GM18505 (cell line): Measurements from ENCODE around the gene THPO.
A peak's percentile ranks its signal among the peaks of the same experiment; 100 is the strongest.
"Not testable (repeated sequence)": the region's sequence is repeated elsewhere in the genome, so short reads cannot be mapped to it uniquely, and the experiment has no call there.

Experiments used
- ATAC-seq: cut with Tn5 transposase; IDR thresholded peaks from one replicate; pipeline ENCODE4 v1.9.1; 2021; ENCODE audit not compliant: unreplicated experiment
- POLR2A ChIP-seq: IDR thresholded peaks from 4 replicates; pipeline ENCODE4 v1.6.1; 2011; ENCODE audit warnings: borderline replicate concordance; ENCODE audit not compliant: insufficient read depth, insufficient read length; ENCODE audit errors: extremely low read depth

THPO gene

GRCh38 chr3:184345317-184346144 is 32.5 kb downstream of the THPO start:
- no peak for ATAC-seq
- no peak for TF ChIP-seq POLR2A

DNA sequence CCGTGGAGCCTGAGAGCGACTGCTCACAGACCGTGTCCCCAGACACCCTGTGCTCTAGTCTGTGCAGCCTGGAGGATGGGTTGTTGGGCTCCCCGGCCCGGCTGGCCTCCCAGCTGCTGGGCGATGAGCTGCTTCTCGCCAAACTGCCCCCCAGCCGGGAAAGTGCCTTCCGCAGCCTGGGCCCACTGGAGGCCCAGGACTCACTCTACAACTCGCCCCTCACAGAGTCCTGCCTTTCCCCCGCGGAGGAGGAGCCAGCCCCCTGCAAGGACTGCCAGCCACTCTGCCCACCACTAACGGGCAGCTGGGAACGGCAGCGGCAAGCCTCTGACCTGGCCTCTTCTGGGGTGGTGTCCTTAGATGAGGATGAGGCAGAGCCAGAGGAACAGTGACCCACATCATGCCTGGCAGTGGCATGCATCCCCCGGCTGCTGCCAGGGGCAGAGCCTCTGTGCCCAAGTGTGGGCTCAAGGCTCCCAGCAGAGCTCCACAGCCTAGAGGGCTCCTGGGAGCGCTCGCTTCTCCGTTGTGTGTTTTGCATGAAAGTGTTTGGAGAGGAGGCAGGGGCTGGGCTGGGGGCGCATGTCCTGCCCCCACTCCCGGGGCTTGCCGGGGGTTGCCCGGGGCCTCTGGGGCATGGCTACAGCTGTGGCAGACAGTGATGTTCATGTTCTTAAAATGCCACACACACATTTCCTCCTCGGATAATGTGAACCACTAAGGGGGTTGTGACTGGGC is 33.3 kb downstream of the THPO start:
- no peak for TF ChIP-seq POLR2A
- no peak for ATAC-seq

DNA sequence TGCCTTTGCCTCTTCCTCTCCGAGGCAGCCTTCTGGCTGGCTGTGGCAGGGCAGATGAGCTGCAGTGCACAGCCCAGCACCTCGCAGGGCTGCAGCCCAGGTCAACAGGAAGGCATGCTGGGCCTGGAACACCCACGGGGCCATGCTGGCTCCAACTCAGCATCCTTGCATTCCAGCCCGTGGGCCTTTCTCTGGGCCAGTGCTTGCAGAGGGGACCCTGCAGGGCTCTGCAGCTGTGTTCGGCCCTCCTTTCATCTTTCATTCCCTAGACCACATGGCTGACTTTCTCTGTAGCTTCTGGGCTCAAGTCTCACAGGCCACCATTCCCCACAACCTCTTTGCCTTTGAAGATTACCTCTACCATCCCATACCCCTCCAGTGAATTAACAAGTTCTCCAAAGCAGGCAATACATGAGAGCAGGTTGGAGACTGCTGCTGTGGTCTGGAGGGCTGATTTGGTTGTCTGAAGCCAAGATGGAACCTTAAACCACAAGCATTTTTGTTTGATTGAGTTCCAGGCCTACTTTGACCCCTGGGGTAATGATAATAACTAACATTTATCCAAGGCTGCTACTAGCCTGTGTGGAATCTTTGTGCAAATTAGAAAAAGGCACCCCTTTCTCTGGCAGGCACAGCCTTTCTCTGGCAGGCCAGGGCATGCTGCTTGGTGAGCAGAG is 34.7 kb downstream of the THPO start:
- no peak for ATAC-seq
- no peak for TF ChIP-seq POLR2A

DNA sequence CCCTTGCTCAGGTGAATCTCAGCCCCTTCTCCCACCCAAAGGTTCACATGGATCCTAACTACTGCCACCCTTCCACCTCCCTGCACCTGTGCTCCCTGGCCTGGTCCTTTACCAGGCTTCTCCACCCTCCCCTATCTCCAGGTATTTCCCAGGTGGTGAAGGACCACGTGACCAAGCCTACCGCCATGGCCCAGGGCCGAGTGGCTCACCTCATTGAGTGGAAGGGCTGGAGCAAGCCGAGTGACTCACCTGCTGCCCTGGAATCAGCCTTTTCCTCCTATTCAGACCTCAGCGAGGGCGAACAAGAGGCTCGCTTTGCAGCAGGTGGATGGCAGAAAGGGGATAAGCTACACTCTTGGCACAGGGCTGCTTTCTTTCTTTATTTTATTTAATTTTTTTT is 36.1 kb downstream of the THPO start:
- no peak for ATAC-seq
- no peak for TF ChIP-seq POLR2A

- not testable (repeated sequence) for ATAC-seq
Observed at GRCh38 chr3:184339451-184340135, 38.4 kb downstream of the THPO start.

GRCh38 chr3:184339001-184339400 is 39.0 kb downstream of the THPO start:
- TF ChIP-seq POLR2A = no peak
- no peak for ATAC-seq

DNA sequence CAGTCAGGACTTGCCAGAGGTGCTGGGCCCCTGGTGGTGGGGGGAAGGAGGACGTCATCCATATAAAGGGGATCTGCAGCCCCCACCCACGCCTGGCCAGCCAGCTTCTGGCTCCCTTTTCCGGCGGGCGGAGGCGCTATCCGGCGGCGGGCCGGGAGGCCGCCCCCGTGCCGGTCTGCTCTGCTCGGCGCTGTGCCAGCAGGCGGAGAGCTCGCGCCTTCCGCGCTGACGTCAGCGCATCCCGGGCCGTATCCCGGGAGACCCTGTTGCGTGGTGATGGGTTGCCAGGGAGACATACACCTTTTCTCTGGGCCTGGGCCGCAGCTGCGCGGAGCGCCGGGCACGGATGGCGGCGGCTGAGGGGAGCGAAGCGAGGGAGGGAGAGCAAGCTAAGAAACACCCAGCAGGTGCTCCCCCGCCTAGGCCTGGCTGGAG is 39.5 kb downstream of the THPO start:
- ATAC-seq = no peak

GRCh38 chr3:184337981-184338380 is 40.0 kb downstream of the THPO start:
- ATAC-seq = no peak
- no peak for TF ChIP-seq POLR2A

More for the DNA sequence above, 39.5 kb downstream of the THPO start:
- TF ChIP-seq POLR2A = no peak

DNA sequence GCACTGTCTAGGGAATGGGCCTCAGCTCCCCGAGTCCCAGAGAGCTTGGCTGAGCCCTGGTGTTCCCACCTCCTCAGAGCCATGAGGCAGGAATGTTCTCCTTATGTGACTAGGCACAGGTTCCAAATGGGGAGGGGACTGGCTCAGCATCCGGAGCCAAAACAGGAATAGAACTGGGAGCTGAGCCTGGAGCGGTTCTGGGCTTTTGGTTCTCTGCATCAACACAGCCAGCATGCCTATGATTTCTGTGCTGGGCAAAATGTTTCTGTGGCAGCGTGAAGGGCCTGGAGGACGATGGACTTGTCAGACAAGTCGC is 40.6 kb downstream of the THPO start, which contains the start of gene FAM131A:
FAM131A (plus strand) TSS at position 202 of the 316 bp plus-strand sequence; CDS start at position 233, 31 bp downstream.
- TF ChIP-seq POLR2A = no peak
- no peak for ATAC-seq

DNA sequence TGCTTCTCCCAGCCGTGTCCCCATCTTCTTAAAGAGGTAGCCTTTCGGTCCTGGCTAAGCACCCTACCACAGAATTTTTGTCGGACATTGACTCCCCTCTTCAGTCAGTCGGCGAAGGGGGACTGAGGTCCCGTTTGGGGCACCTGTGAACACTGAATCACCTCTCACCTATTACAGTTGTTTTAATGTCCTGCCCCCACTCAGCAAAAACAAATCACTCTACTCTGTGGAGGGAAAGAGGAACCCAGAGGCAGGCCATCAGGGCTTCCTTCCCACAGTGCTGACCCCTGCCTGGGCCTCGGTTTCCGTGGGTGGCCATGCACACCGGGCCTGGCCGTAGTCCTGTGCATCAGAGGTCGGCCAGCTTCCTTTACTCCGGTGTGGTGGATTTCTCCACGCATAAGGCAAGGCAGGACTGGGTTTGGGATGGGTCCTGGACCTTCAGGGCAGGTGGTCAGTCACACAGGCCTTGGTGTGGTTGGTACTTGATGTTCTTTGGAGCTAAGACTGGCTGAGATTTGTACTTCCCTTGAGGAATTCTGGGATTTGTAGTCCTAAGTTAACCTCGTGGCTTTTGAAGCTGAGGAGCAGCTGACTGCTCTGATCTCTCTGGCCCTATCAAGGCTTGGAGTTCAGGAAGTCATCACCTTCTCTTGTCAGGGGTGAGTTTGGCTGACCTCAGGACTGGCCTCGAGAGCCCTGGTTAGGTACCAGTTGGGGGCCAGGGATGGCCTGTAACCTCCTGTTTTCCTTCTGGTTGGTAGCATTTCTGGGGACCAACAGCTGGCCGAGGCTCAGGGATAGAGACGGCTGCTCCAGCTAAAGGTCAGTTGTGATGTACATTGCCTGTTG is 41.2 kb downstream of the THPO start:
- no peak for TF ChIP-seq POLR2A
- no peak for ATAC-seq

DNA sequence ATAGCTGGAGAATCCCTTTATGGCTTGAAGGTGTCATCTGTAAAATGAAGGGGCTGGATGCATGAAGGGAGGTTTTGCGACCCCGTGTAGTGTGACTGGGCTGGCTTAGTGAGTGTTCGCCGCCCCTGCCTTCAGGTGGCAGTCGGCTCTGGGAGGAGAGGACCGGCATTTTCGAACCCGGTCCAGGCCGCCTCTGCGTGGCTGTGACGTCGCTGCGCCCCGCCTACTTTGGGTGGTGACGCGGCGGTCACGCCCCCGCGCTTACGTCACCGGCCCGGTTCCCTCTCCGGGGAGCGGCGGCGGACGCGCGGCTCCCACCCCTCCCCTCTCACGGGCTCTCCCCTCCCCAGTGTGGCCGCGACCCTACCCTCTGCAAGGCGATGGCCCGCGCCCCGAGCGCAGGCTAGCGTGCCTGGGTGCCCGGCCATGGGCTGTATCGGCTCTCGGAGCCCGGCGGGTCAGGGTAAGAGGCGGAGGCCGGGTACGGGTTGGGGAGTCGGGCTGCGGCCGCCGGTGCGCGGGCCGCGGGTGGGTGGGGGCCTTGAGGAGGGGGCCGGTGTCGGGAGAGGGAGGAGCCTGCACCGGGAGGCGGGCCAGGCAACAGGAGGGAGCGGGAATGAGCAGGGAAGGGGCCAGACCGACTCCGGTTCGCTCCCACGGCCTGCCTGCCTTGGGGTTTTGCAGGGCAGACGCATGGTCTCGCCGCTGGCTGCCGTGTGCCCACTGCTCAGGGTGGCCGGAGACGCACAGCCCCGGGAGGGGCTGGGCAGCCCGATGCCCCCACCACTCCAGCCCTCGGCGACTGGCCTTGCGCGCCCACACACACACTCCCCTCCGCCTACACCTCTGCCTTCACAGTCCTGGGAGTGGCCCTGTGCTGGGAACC is 42.1 kb downstream of the THPO start:
- ATAC-seq = peak; percentile 81
- peak; percentile 50 for TF ChIP-seq POLR2A
